ENCODE measurements around the gene SESN1. TPM values are rescaled to one million over a fixed set of nuclear protein-coding genes. Genes with fewer than 3 reads are reported as not detected.
"Not testable (repeated sequence)": the region's sequence is repeated elsewhere in the genome, so short reads cannot be mapped to it uniquely, and the experiment has no call there.

The SESN1 gene
- total RNA-seq, 2 experiments from 2014 or later: 23.1 to 24.5 TPM

- POLR2A ChIA-PET: interaction anchor here (0.6 to 2.9 kb wide), 15 partner anchors 10 to 649 kb away, joined by 3 to 23 read pairs (median 5); partner anchors contain the start of genes ARMC2 and CD164
- Mint-ChIP-seq H3K27ac (peak overlapping the region; percentile 81), H3K4me3 (peak overlapping the region; percentile 86), H3K9me3 (ENCODE audit: insufficient read depth) (no peaks in the 10 kb centered on the region), H3K4me1 (ENCODE audit: low read depth) (peaks cover 45% of the 10 kb centered on the region), H3K36me3 (ENCODE audit: low read depth) (peaks cover 13% of the 10 kb centered on the region), H3K27me3 (ENCODE audit: low read depth) (no peaks in the 10 kb centered on the region)
- CTCF ChIA-PET: interaction anchor here (0.8 to 4.4 kb wide), 11 partner anchors 9 to 946 kb away, joined by 3 to 30 read pairs (median 3); partner anchors contain the start of gene CD164
- DNase-seq (peak; percentile 28), ATAC-seq (no peak)
These were observed 772 bp downstream of the SESN1 start for GRCh38 chr6:109093732-109094415.

GRCh38 chr6:109092074-109092473 lies 2.6 kb downstream of the SESN1 start:
- Mint-ChIP-seq H3K27ac (no peak overlapping the region), H3K36me3 (ENCODE audit: low read depth) (peaks cover 7% of the 10 kb centered on the region), H3K9me3 (ENCODE audit: insufficient read depth) (no peaks in the 10 kb centered on the region), H3K4me3 (peak overlapping the region; percentile 86), H3K4me1 (ENCODE audit: low read depth) (peaks cover 35% of the 10 kb centered on the region), H3K27me3 (ENCODE audit: low read depth) (no peaks in the 10 kb centered on the region)
- ChIA-PET POLR2A (no interaction called here), CTCF (interaction anchor here (1.0 to 4.4 kb wide), 3 partner anchors 18 to 292 kb away, joined by 3 to 30 read pairs (median 5); no protein-coding TSS in a partner anchor)
- ATAC-seq: no peak
- DNase-seq: no peak

GRCh38 chr6:109091314-109092024 lies 3.2 kb downstream of the SESN1 start:
- Mint-ChIP-seq H3K27me3 (ENCODE audit: low read depth) (no peaks in the 10 kb centered on the region), H3K27ac (no peak overlapping the region), H3K4me3 (peak overlapping the region; percentile 37), H3K4me1 (ENCODE audit: low read depth) (peaks cover 29% of the 10 kb centered on the region), H3K36me3 (ENCODE audit: low read depth) (peaks cover 7% of the 10 kb centered on the region), H3K9me3 (ENCODE audit: insufficient read depth) (no peaks in the 10 kb centered on the region)
- ChIA-PET CTCF (interaction anchor here (0.6 to 2.3 kb wide), 4 partner anchors 151 to 571 kb away, joined by 3 to 5 read pairs (median 3); no protein-coding TSS in a partner anchor), POLR2A (no interaction called here)
- ATAC-seq (no peak), DNase-seq (no peak)

GRCh38 chr6:109088995-109089394 lies 5.7 kb downstream of the SESN1 start:
- DNase-seq (no peak), ATAC-seq (no peak)
- Mint-ChIP-seq H3K27me3 (ENCODE audit: low read depth) (no peaks in the 10 kb centered on the region), H3K27ac (no peak overlapping the region), H3K4me3 (no peak overlapping the region), H3K4me1 (ENCODE audit: low read depth) (peaks cover 20% of the 10 kb centered on the region), H3K36me3 (ENCODE audit: low read depth) (peaks cover 4% of the 10 kb centered on the region), H3K9me3 (ENCODE audit: insufficient read depth) (no peaks in the 10 kb centered on the region)
- CTCF ChIA-PET: interaction anchor here (1.8 kb wide), 1 partner anchor 18 kb away, joined by 7 read pairs; no protein-coding TSS in a partner anchor
- POLR2A ChIA-PET: interaction anchor here (0.7 kb wide), 1 partner anchor 294 kb away, joined by 3 read pairs; no protein-coding TSS in a partner anchor

- ChIA-PET POLR2A (no interaction called here), CTCF (interaction anchor here (1.1 kb wide), 1 partner anchor 293 kb away, joined by 3 read pairs; no protein-coding TSS in a partner anchor)
- Mint-ChIP-seq H3K36me3 (ENCODE audit: low read depth) (peaks cover 4% of the 10 kb centered on the region), H3K4me1 (ENCODE audit: low read depth) (peaks cover 18% of the 10 kb centered on the region), H3K27me3 (ENCODE audit: low read depth) (no peaks in the 10 kb centered on the region), H3K4me3 (no peak overlapping the region), H3K27ac (no peak overlapping the region), H3K9me3 (ENCODE audit: insufficient read depth) (no peaks in the 10 kb centered on the region)
- DNase-seq: no peak
- no peak for ATAC-seq
These were observed 6.9 kb downstream of the SESN1 start for GRCh38 chr6:109087661-109088264.

- H3K9me3 Mint-ChIP-seq (ENCODE audit: insufficient read depth); H3K27me3 Mint-ChIP-seq (ENCODE audit: low read depth); DNase-seq; H3K36me3 Mint-ChIP-seq (ENCODE audit: low read depth); H3K4me1 Mint-ChIP-seq (ENCODE audit: low read depth); ATAC-seq; H3K27ac Mint-ChIP-seq; H3K4me3 Mint-ChIP-seq: not testable (repeated sequence)
- ChIA-PET CTCF (interaction anchor here (0.9 to 1.9 kb wide), 4 partner anchors 9 to 13 kb away, joined by 4 to 9 read pairs (median 4); partner anchors contain the start of gene SESN1), POLR2A (interaction anchor here (1.3 kb wide), 1 partner anchor 11 kb away, joined by 5 read pairs; the partner anchor contains the start of genes CEP57L1 and SESN1)
These were observed 10.5 kb downstream of the SESN1 start for GRCh38 chr6:109084146-109084545.

GRCh38 chr6:109083657-109084056 lies 11.0 kb downstream of the SESN1 start:
- Mint-ChIP-seq H3K36me3 (ENCODE audit: low read depth) (peaks cover 1% of the 10 kb centered on the region), H3K27ac (no peak overlapping the region), H3K4me3 (no peak overlapping the region), H3K4me1 (ENCODE audit: low read depth) (no peaks in the 10 kb centered on the region), H3K9me3 (ENCODE audit: insufficient read depth) (no peaks in the 10 kb centered on the region), H3K27me3 (ENCODE audit: low read depth) (peaks cover 2% of the 10 kb centered on the region)
- DNase-seq (no peak), ATAC-seq (no peak)
- POLR2A ChIA-PET: interaction anchor here (1.3 kb wide), 1 partner anchor 11 kb away, joined by 5 read pairs; the partner anchor contains the start of genes CEP57L1 and SESN1
- CTCF ChIA-PET: interaction anchor here (0.9 to 1.9 kb wide), 3 partner anchors 9 to 12 kb away, joined by 4 to 9 read pairs (median 4); no protein-coding TSS in a partner anchor

GRCh38 chr6:109082188-109082577 lies 12.5 kb downstream of the SESN1 start:
- POLR2A ChIA-PET: no interaction called here

GRCh38 chr6:109081516-109082187 lies 13.0 kb downstream of the SESN1 start:
- Mint-ChIP-seq H3K27me3 (ENCODE audit: low read depth) (peaks cover 2% of the 10 kb centered on the region), H3K4me1 (ENCODE audit: low read depth) (no peaks in the 10 kb centered on the region), H3K27ac (no peak overlapping the region), H3K4me3 (no peak overlapping the region), H3K9me3 (ENCODE audit: insufficient read depth) (no peaks in the 10 kb centered on the region), H3K36me3 (ENCODE audit: low read depth) (no peaks in the 10 kb centered on the region)
- POLR2A ChIA-PET: no interaction called here
- ATAC-seq (no peak), DNase-seq (no peak)
- CTCF ChIA-PET: interaction anchor here (0.6 to 1.5 kb wide), 4 partner anchors 9 to 570 kb away, joined by 3 to 11 read pairs (median 3); no protein-coding TSS in a partner anchor

More at GRCh38 chr6:109082188-109082577, 12.5 kb downstream of the SESN1 start:
- H3K27me3 Mint-ChIP-seq (ENCODE audit: low read depth): peaks cover 2% of the 10 kb centered on the region
- H3K27ac Mint-ChIP-seq: no peak overlapping the region
- H3K4me3 Mint-ChIP-seq: no peak overlapping the region
- CTCF ChIA-PET: interaction anchor here (1.0 to 1.5 kb wide), 3 partner anchors 10 to 246 kb away, joined by 3 to 11 read pairs (median 3); no protein-coding TSS in a partner anchor
- H3K9me3 Mint-ChIP-seq (ENCODE audit: insufficient read depth): no peaks in the 10 kb centered on the region
- H3K36me3 Mint-ChIP-seq (ENCODE audit: low read depth): no peaks in the 10 kb centered on the region
- no peak for DNase-seq
- ATAC-seq: no peak
- H3K4me1 Mint-ChIP-seq (ENCODE audit: low read depth): no peaks in the 10 kb centered on the region

GRCh38 chr6:109081026-109081425 lies 13.6 kb downstream of the SESN1 start:
- POLR2A ChIA-PET: no interaction called here
- no peak overlapping the region for H3K27ac Mint-ChIP-seq
- peaks cover 2% of the 10 kb centered on the region for H3K27me3 Mint-ChIP-seq (ENCODE audit: low read depth)

GRCh38 chr6:109079981-109080380 lies 14.7 kb downstream of the SESN1 start:
- POLR2A ChIA-PET: interaction anchor here (0.6 to 1.5 kb wide), 2 partner anchors 15 to 146 kb away, joined by 3 to 4 read pairs; partner anchors contain the start of genes CEP57L1 and SESN1
- no peak overlapping the region for H3K27ac Mint-ChIP-seq
- DNase-seq: no peak
- ATAC-seq: no peak
- H3K4me3 Mint-ChIP-seq: no peak overlapping the region
- CTCF ChIA-PET: interaction anchor here (0.7 to 1.0 kb wide), 4 partner anchors 8 to 303 kb away, joined by 3 to 4 read pairs (median 3); no protein-coding TSS in a partner anchor
- H3K36me3 Mint-ChIP-seq (ENCODE audit: low read depth): no peaks in the 10 kb centered on the region
- peaks cover 2% of the 10 kb centered on the region for H3K27me3 Mint-ChIP-seq (ENCODE audit: low read depth)
- peaks cover 5% of the 10 kb centered on the region for H3K4me1 Mint-ChIP-seq (ENCODE audit: low read depth)
- no peaks in the 10 kb centered on the region for H3K9me3 Mint-ChIP-seq (ENCODE audit: insufficient read depth)

More at GRCh38 chr6:109081026-109081425, 13.6 kb downstream of the SESN1 start:
- CTCF ChIA-PET: interaction anchor here (0.6 to 1.5 kb wide), 3 partner anchors 8 to 569 kb away, joined by 3 to 11 read pairs (median 3); no protein-coding TSS in a partner anchor
- H3K4me3 Mint-ChIP-seq: no peak overlapping the region
- no peaks in the 10 kb centered on the region for H3K9me3 Mint-ChIP-seq (ENCODE audit: insufficient read depth)
- ATAC-seq (no peak), DNase-seq (no peak)
- H3K4me1 Mint-ChIP-seq (ENCODE audit: low read depth): peaks cover 5% of the 10 kb centered on the region
- H3K36me3 Mint-ChIP-seq (ENCODE audit: low read depth): no peaks in the 10 kb centered on the region
